GM12875 (cell line): Measurements from ENCODE around the gene GPBP1.
"Not testable (repeated sequence)": the region's sequence is repeated elsewhere in the genome, so short reads cannot be mapped to it uniquely, and the experiment has no call there.

Experiments
- H3K4me3 ChIP-seq: one replicate; pipeline ENCODE4 v1.5.1; 2011; ENCODE audit warnings: low read depth, low read length, control low read depth
- CTCF ChIP-seq: IDR thresholded peaks from 2 replicates; pipeline ENCODE4 v1.5.1; 2011; ENCODE audit warnings: low read depth, mild to moderate bottlenecking, control low read depth, inconsistent platforms, low read length, moderate library complexity, borderline replicate concordance; ENCODE audit not compliant: insufficient read depth

GPBP1 gene

GRCh38 chr5:57303985-57304384, 130.1 kb downstream of the GPBP1 start:
- TF ChIP-seq CTCF, result no peak
- H3K4me3 ChIP-seq, result no peak overlapping the region

DNA sequence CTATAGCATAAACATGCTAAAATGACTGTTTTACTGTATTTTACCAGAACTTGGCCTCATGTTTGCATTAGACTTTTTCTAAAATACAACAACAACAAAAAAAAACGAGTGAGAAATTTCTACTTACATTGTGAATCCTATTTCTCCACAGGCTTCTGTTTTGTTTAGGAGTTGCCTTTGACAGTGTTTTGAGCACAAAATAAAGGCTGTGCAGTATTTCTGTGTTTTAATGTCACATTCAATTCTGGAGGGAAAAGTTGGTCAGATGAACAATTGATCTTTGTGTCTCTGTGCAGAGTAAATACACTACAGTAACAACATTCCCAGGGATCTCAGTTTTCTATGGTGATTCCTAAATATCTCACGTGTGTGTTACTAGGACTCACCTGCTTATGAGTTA, 131.1 kb downstream of the GPBP1 start:
- TF ChIP-seq CTCF, result no peak
- H3K4me3 ChIP-seq, result no peak overlapping the region

- no peak overlapping the region for H3K4me3 ChIP-seq
- TF ChIP-seq CTCF, result no peak
These were observed 132.5 kb downstream of the GPBP1 start for GRCh38 chr5:57306359-57306758.

DNA sequence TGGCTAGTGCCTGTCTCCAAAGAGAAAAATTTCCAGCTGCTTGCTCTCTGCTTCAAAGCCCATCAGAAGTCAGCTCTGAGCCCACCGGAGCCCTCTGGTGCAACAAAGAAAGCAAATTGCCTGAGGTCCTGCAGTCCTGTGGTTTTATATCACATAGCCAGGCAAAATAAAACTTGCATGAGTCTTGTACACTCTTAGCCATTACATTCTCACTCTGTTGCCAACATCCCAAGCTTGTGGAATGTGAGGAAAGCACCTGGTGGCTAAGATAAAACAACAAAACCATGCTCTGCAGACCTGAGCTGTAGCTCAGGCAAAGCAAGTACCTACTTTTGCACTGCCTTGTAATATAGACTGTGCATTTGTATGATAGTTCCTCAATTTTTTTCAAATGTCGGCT, 133.7 kb downstream of the GPBP1 start:
- TF ChIP-seq CTCF, result no peak
- H3K4me3 ChIP-seq, result no peak overlapping the region

GRCh38 chr5:57309022-57309421, 135.2 kb downstream of the GPBP1 start:
- H3K4me3 ChIP-seq, result not testable (repeated sequence)

GRCh38 chr5:57311251-57311650, 137.4 kb downstream of the GPBP1 start:
- no peak overlapping the region for H3K4me3 ChIP-seq

GRCh38 chr5:57311921-57312735, 138.3 kb downstream of the GPBP1 start:
- H3K4me3 ChIP-seq, result no peak overlapping the region

More at GRCh38 chr5:57311251-57311650, 137.4 kb downstream of the GPBP1 start:
- no peak for TF ChIP-seq CTCF

More at GRCh38 chr5:57311921-57312735, 138.3 kb downstream of the GPBP1 start:
- no peak for TF ChIP-seq CTCF
